PC-9 (cell line): Measurements from ENCODE around the gene TMEM163. TPM values are rescaled to one million over a fixed set of nuclear protein-coding genes. Genes with fewer than 3 reads are reported as not detected.
"Not testable (repeated sequence)": the region's sequence is repeated elsewhere in the genome, so short reads cannot be mapped to it uniquely, and the experiment has no call there.

Source experiments
- BruUV-seq: library from RNA; stranded (reverse); fragments of 400-500 nt; replicated peaks from 2 replicates; lab custom pipeline; 2021; lab: Mats Ljungman, UMichigan
- CTCF ChIA-PET: fragments of 300-600 bp; sonication (Branson Sonifier 250); formaldehyde crosslinking; loops from one replicate; lab custom pipeline; 2022; ENCODE audit warnings: antibody characterized with exemption; lab: Charles Lee
- POLR2A ChIA-PET: fragments of 300-600 bp; sonication (Branson Sonifier 250); formaldehyde crosslinking; loops from one replicate; lab custom pipeline; 2022; ENCODE audit warnings: antibody characterized with exemption; ENCODE audit not compliant: unreplicated experiment; lab: Charles Lee
- DNase-seq, 2 experiments: peaks; one replicate each; pipeline versions ENCODE4 v3.0.0 to v3.0.0-alpha.2; 2015 to 2022; ENCODE audit warnings: mixed read lengths in 1 of 2
- H2AFZ ChIP-seq: fragments of 200-600 bp; sonication (generic); 2 replicates; pipeline ENCODE4 v1.8.1; 2017; ENCODE audit warnings: antibody characterized with exemption
- H3F3A ChIP-seq: fragments of 200-600 bp; sonication (generic); 2 replicates; pipeline ENCODE4 v1.8.1; 2017; ENCODE audit warnings: antibody characterized with exemption, mild to moderate bottlenecking, low read depth; ENCODE audit not compliant: insufficient read depth
- H3K27ac ChIP-seq: fragments of 200-600 bp; sonication (generic); 2 replicates; pipeline ENCODE4 v1.6.1; 2016; ENCODE audit warnings: mixed run types
- H3K27me3 ChIP-seq: fragments of 200-600 bp; sonication (generic); 2 replicates; pipeline ENCODE4 v1.6.1; 2016; ENCODE audit warnings: low read depth, mixed run types; ENCODE audit not compliant: insufficient read depth
- H3K36me3 ChIP-seq: fragments of 200-600 bp; sonication (generic); 2 replicates; pipeline ENCODE4 v1.6.1; 2016; ENCODE audit warnings: low read depth, mixed run types
- H3K4me1 ChIP-seq: fragments of 200-600 bp; sonication (generic); replicated peaks from 2 replicates; pipeline ENCODE4 v1.6.1; 2016; ENCODE audit warnings: mixed run types; ENCODE audit not compliant: insufficient read depth
- H3K4me2 ChIP-seq: fragments of 200-600 bp; sonication (generic); 2 replicates; pipeline ENCODE4 v1.6.1; 2017; ENCODE audit warnings: mixed run types
- H3K4me3 ChIP-seq: fragments of 200-600 bp; sonication (generic); 2 replicates; pipeline ENCODE4 v1.6.1; 2016; ENCODE audit warnings: mixed run types
- H3K79me2 ChIP-seq: fragments of 200-600 bp; sonication (generic); 2 replicates; pipeline ENCODE4 v1.6.1; 2017; ENCODE audit warnings: low read depth, mixed run types
- H3K9me2 ChIP-seq: fragments of 200-600 bp; sonication (generic); 2 replicates; pipeline ENCODE4 v1.8.1; 2017; ENCODE audit warnings: mild to moderate bottlenecking; ENCODE audit not compliant: insufficient read depth
- H3K9me3 ChIP-seq: fragments of 200-600 bp; sonication (generic); 2 replicates; pipeline ENCODE4 v1.8.1; 2016; ENCODE audit warnings: low read depth; ENCODE audit not compliant: insufficient read depth
- H4K20me1 ChIP-seq: fragments of 200-600 bp; sonication (generic); 2 replicates; pipeline ENCODE4 v1.8.1; 2017; ENCODE audit not compliant: insufficient read depth
- CTCF ChIP-seq: fragments of 200-600 bp; sonication (generic); conservative IDR thresholded peaks from 2 replicates; pipeline ENCODE4 v1.6.1; 2017; ENCODE audit warnings: mixed run types, antibody characterized with exemption, mild to moderate bottlenecking, moderate library complexity
- EZH2 ChIP-seq: fragments of 200-600 bp; sonication (generic); IDR thresholded peaks from 2 replicates; pipeline ENCODE4 v1.8.0; 2017; ENCODE audit warnings: antibody characterized with exemption, low read depth
- intact Hi-C: fragments of 100-400 bp; cut with micrococcal nuclease; formaldehyde crosslinking; loops from one replicate; pipeline ENCODE4 v1.10.0; 2022; ENCODE audit not compliant: unreplicated experiment
- total RNA-seq: library from RNA; stranded (reverse); gene quantifications from 2 replicates; pipeline ENCODE4 v1.2.3, GENCODE V29; 2021

TMEM163 gene
- total RNA-seq, 1 experiment from 2014 or later: 1.4 TPM

DNA sequence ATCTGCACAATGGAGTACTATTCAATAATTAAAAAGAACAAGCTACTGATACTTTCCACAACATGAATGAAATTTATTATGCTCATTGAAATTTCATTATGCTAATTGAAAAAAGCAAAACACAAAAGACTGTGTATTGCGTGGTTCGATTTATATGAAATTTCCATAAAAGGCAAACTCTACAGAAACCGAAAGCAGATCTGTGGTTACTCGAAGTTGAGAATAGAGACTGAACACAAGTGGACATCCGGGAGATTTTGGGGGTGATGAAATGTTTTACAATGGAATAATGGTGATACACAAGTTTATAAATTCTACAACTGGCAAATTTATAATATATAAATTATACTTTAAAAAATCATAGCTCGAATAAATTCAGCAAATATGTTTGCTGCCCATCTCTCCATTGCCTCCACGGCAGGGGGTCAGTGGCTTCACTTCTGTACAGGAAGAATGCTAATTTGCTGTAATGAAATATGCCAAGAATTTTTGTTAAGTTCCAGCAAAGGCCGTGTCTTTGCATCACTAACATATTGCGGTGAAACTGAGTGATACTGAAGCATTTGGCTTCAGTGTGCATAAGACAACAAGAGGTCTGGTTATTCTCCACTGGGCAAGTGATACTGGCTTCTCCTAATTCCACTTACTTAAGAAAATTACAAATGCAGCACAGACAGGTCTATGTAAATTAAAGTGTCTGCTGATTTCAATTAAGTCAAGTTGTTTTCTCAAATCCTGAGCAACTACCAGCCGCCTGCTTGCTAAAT is 96.7 kb downstream of the TMEM163 start:
- Histone ChIP-seq H3K4me2 (no peak overlapping the region), H3K4me1 (no peaks in the 10 kb centered on the region), H3K27me3 (no peaks in the 10 kb centered on the region), H3K9me3 (no peaks in the 10 kb centered on the region; the same call in 1 of the 2 replicates), H3K27ac (no peak overlapping the region), H3F3A (no peaks in the 10 kb centered on the region), H3K9me2 (no peaks in the 10 kb centered on the region), H4K20me1 (no peaks in the 10 kb centered on the region), H2AFZ (no peak overlapping the region), H3K36me3 (no peaks in the 10 kb centered on the region), H3K4me3 (no peak overlapping the region), H3K79me2 (no peaks in the 10 kb centered on the region)
- TF ChIP-seq CTCF (no peak), EZH2 (no peak)
- CTCF ChIA-PET: no interaction called here
- intact Hi-C loops: no loop called here
- POLR2A ChIA-PET: interaction anchor here (0.6 kb wide), 1 partner anchor 269 kb away, joined by 11 read pairs; no protein-coding TSS in a partner anchor
- DNase-seq: no peak
- BruUV-seq: no TSS peak

- no peaks in the 10 kb centered on the region for H3K27me3 ChIP-seq
- ChIA-PET CTCF (no interaction called here), POLR2A (no interaction called here)
- H3K9me2 ChIP-seq: no peaks in the 10 kb centered on the region
- TF ChIP-seq EZH2: no peak
- no peak for TF ChIP-seq CTCF
- intact Hi-C loops: no loop called here
- H3F3A ChIP-seq: no peaks in the 10 kb centered on the region
- H2AFZ ChIP-seq: no peak overlapping the region
- no peaks in the 10 kb centered on the region for H4K20me1 ChIP-seq
- no TSS peak for BruUV-seq
- H3K4me2 ChIP-seq: no peak overlapping the region
- no peaks in the 10 kb centered on the region for H3K79me2 ChIP-seq
- no peaks in the 10 kb centered on the region; the same call in 1 of the 2 replicates for H3K9me3 ChIP-seq
- H3K36me3 ChIP-seq: no peaks in the 10 kb centered on the region
- no peak overlapping the region for H3K4me3 ChIP-seq
- no peaks in the 10 kb centered on the region for H3K4me1 ChIP-seq
- no peak overlapping the region for H3K27ac ChIP-seq
- no peak for DNase-seq
Observed at GRCh38 chr2:134619250-134619649, 99.5 kb downstream of the TMEM163 start.

DNA sequence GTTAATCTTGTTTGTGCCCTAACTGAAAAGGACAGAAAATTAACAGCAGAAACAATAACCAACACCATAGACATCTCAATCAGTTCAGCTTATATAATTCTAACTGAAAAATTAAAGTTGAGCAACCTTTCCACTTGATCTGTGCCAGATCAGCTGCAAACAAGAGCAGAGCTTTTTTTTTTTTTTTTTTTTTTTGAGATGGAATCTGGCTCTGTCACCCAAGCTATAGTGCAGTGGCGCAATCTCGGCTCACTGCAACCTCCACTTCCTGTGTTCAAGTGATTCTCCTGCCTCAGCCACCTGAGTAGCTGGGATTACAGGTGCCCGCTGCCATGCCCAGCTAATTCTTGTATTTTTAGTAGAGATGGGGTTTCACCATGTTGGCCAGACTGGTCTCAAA is 103.3 kb downstream of the TMEM163 start:
- BruUV-seq, DNase-seq, POLR2A ChIA-PET, H3F3A ChIP-seq, H3K27me3 ChIP-seq, H3K4me2 ChIP-seq, H3K4me3 ChIP-seq, H2AFZ ChIP-seq, CTCF ChIA-PET, intact Hi-C loops, H3K27ac ChIP-seq, H4K20me1 ChIP-seq, H3K36me3 ChIP-seq, H3K4me1 ChIP-seq, H3K9me3 ChIP-seq, H3K79me2 ChIP-seq, H3K9me2 ChIP-seq: not testable (repeated sequence)
